ENCODE data around the gene CCDC85B. TPM values are rescaled to one million over a fixed set of nuclear protein-coding genes. Genes with fewer than 3 reads are reported as not detected.
A peak's percentile ranks its signal among the peaks of the same experiment; 100 is the strongest.

CCDC85B gene
- total and polyA plus RNA-seq, 3 donors from 2014 or later: 17.1 to 102 (median 77.1) TPM

- Histone ChIP-seq H3K9me3 (no peaks in the 10 kb centered on the region), H3K36me3 (ENCODE audit: low read depth, missing control alignments) (no peaks in the 10 kb centered on the region), H3K27me3 (no peaks in the 10 kb centered on the region), H3K4me3 (no peak overlapping the region), H3K27ac (no peak overlapping the region), H3K4me1 (peaks cover 26% of the 10 kb centered on the region)
- 95% methylated on average over 4 of the region's 4 CpGs; no CpG with 5 or more reads in 1 of the 2 donors for WGBS, 2 donors
- DNase-seq: no peak
- TF ChIP-seq, protein P1, sequence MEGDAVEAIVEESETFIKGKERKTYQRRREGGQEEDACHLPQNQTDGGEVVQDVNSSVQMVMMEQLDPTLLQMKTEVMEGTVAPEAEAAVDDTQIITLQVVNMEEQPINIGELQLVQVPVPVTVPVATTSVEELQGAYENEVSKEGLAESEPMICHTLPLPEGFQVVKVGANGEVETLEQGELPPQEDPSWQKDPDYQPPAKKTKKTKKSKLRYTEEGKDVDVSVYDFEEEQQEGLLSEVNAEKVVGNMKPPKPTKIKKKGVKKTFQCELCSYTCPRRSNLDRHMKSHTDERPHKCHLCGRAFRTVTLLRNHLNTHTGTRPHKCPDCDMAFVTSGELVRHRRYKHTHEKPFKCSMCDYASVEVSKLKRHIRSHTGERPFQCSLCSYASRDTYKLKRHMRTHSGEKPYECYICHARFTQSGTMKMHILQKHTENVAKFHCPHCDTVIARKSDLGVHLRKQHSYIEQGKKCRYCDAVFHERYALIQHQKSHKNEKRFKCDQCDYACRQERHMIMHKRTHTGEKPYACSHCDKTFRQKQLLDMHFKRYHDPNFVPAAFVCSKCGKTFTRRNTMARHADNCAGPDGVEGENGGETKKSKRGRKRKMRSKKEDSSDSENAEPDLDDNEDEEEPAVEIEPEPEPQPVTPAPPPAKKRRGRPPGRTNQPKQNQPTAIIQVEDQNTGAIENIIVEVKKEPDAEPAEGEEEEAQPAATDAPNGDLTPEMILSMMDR (IDR thresholded peaks at IDR 0.05): no peak
- TF ChIP-seq POLR2A (IDR thresholded peaks at IDR 0.05): no peak
- intact Hi-C loops (cut with DNase I; ENCODE audit: low total_unique reads): no loop called here
Measured at GRCh38 chr11:65897020-65897471, 6.6 kb downstream of the CCDC85B start.

- Histone ChIP-seq H3K4me1 (peaks cover 9% of the 10 kb centered on the region), H3K27ac (no peak overlapping the region), H3K4me3 (peak overlapping the region; percentile 43 to 52), H3K27me3 (no peaks in the 10 kb centered on the region), H3K36me3 (ENCODE audit: low read depth, missing control alignments) (no peaks in the 10 kb centered on the region), H3K9me3 (no peaks in the 10 kb centered on the region)
- intact Hi-C loops (cut with DNase I; ENCODE audit: low total_unique reads): no loop called here
- DNase-seq: no peak
- TF ChIP-seq, protein P1 (IDR thresholded peaks at IDR 0.05): no peak
- TF ChIP-seq POLR2A (IDR thresholded peaks at IDR 0.05): no peak
- WGBS, 2 donors: 24 to 56% methylated on average over 9 to 27 of the region's 28 CpGs
Measured at GRCh38 chr11:65898656-65899355, 8.3 kb downstream of the CCDC85B start.

GRCh38 chr11:65899356-65900124 lies 9.1 kb downstream of the CCDC85B start:
- no peak for DNase-seq
- Histone ChIP-seq H3K27ac (no peak overlapping the region), H3K4me3 (peak overlapping the region; percentile 43 to 52), H3K27me3 (no peaks in the 10 kb centered on the region), H3K36me3 (ENCODE audit: low read depth, missing control alignments) (no peaks in the 10 kb centered on the region), H3K4me1 (peaks cover 8% of the 10 kb centered on the region), H3K9me3 (no peaks in the 10 kb centered on the region)
- no peak for TF ChIP-seq POLR2A (IDR thresholded peaks at IDR 0.05)
- TF ChIP-seq, protein P1 (IDR thresholded peaks at IDR 0.05): no peak
- 2% methylated on average over 50 of the region's 78 CpGs; no CpG with 5 or more reads in 1 of the 2 donors for WGBS, 2 donors
- intact Hi-C loops (cut with DNase I; ENCODE audit: low total_unique reads): no loop called here

GRCh38 chr11:65900125-65900898 lies 9.8 kb downstream of the CCDC85B start, which contains the start of gene FOSL1:
Gene FOSL1, minus strand, starts transcription at chr11:65900388. Its CDS starts 49 bp downstream, at chr11:65900339.
- Histone ChIP-seq H3K36me3 (ENCODE audit: low read depth, missing control alignments) (no peaks in the 10 kb centered on the region), H3K27ac (no peak within 1 kb of the TSS), H3K4me3 (peak within 1 kb of the TSS; percentile 43 to 52), H3K9me3 (no peaks in the 10 kb centered on the region), H3K27me3 (no peaks in the 10 kb centered on the region), H3K4me1 (peaks cover 8% of the 10 kb centered on the region)
- 5 to 10% methylated on average over 14 to 36 of the region's 80 CpGs for WGBS, 2 donors
- peak; percentile 87 for DNase-seq
- intact Hi-C loops (cut with DNase I; ENCODE audit: low total_unique reads): no loop called here
- TF ChIP-seq, protein P1 (IDR thresholded peaks at IDR 0.05): no peak
- TF ChIP-seq POLR2A (IDR thresholded peaks at IDR 0.05): no peak

All from testis (tissue), 3 donors.